ENCODE results near the gene AMFR.

- TF ChIP-seq, protein P1, sequence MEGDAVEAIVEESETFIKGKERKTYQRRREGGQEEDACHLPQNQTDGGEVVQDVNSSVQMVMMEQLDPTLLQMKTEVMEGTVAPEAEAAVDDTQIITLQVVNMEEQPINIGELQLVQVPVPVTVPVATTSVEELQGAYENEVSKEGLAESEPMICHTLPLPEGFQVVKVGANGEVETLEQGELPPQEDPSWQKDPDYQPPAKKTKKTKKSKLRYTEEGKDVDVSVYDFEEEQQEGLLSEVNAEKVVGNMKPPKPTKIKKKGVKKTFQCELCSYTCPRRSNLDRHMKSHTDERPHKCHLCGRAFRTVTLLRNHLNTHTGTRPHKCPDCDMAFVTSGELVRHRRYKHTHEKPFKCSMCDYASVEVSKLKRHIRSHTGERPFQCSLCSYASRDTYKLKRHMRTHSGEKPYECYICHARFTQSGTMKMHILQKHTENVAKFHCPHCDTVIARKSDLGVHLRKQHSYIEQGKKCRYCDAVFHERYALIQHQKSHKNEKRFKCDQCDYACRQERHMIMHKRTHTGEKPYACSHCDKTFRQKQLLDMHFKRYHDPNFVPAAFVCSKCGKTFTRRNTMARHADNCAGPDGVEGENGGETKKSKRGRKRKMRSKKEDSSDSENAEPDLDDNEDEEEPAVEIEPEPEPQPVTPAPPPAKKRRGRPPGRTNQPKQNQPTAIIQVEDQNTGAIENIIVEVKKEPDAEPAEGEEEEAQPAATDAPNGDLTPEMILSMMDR (CRISPR knock-in tag; IDR thresholded peaks at IDR 0.05): no peak
- TF ChIP-seq SIN3A (IDR thresholded peaks at IDR 0.05; ENCODE audit: borderline replicate concordance, low read depth, low read length) (no peak), EP300 (IDR thresholded peaks at IDR 0.05; ENCODE audit: low read depth in 2 of 2, low read length in 2 of 2) (no peak), EP300 (CRISPR knock-in tag; IDR thresholded peaks at IDR 0.05; ENCODE audit: borderline replicate concordance) (no peak), ZNF549 (CRISPR knock-in tag; IDR thresholded peaks at IDR 0.05) (no peak)
- TF ChIP-seq, protein P2, sequence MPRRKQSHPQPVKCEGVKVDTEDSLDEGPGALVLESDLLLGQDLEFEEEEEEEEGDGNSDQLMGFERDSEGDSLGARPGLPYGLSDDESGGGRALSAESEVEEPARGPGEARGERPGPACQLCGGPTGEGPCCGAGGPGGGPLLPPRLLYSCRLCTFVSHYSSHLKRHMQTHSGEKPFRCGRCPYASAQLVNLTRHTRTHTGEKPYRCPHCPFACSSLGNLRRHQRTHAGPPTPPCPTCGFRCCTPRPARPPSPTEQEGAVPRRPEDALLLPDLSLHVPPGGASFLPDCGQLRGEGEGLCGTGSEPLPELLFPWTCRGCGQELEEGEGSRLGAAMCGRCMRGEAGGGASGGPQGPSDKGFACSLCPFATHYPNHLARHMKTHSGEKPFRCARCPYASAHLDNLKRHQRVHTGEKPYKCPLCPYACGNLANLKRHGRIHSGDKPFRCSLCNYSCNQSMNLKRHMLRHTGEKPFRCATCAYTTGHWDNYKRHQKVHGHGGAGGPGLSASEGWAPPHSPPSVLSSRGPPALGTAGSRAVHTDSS (CRISPR knock-in tag; conservative IDR thresholded peaks at IDR 0.05): no peak
Observed at GRCh38 chr16:56428091-56428490, 2.7 kb upstream of the AMFR start.
